ENCODE results near the gene SYNDIG1.

GRCh38 chr20:24469116-24469893, at the start of gene SYNDIG1:
- TF ChIP-seq CTCF (IDR thresholded peaks at IDR 0.05), result no peak
- no peak for TF ChIP-seq POLR2A (IDR thresholded peaks at IDR 0.05)
- no peak for TF ChIP-seq POLR2AphosphoS5 (IDR thresholded peaks at IDR 0.05)
- no peak for TF ChIP-seq EP300 (IDR thresholded peaks at IDR 0.05; ENCODE audit: low read depth)

All from transverse colon (tissue), 4 donors.